H9 (cell line): ENCODE data around the gene LIMS3. TPM values are rescaled to one million over a fixed set of nuclear protein-coding genes. Genes with fewer than 3 reads are reported as not detected.
"Not testable (repeated sequence)": the region's sequence is repeated elsewhere in the genome, so short reads cannot be mapped to it uniquely, and the experiment has no call there.

Experiments
- DNase-seq: peaks from one replicate; pipeline ENCODE4 v3.0.0-alpha.2; 2017
- H2AFZ ChIP-seq: one replicate; pipeline ENCODE4 v1.6.1; 2013; ENCODE audit warnings: mild to moderate bottlenecking, low read length, control low read depth, moderate library complexity
- H2AK5ac ChIP-seq: 2 replicates; pipeline ENCODE4 v1.6.1; 2013; ENCODE audit warnings: low read length, control low read depth, mixed read lengths; ENCODE audit not compliant: insufficient read length
- H2BK120ac ChIP-seq: one replicate; pipeline ENCODE4 v1.6.1; 2013; ENCODE audit warnings: low read depth, mild to moderate bottlenecking, low read length, control low read depth, inconsistent platforms; ENCODE audit not compliant: poor library complexity, severe bottlenecking
- H2BK12ac ChIP-seq: 2 replicates; pipeline ENCODE4 v1.6.1; 2013; ENCODE audit warnings: low read length, control low read depth, mixed read lengths, low read depth; ENCODE audit not compliant: insufficient read length
- H2BK15ac ChIP-seq: 2 replicates; pipeline ENCODE4 v1.6.1; 2013; ENCODE audit warnings: low read depth, low read length, control low read depth
- H2BK20ac ChIP-seq: one replicate; pipeline ENCODE4 v1.6.1; 2013; ENCODE audit warnings: low read depth, mild to moderate bottlenecking, low read length, control low read depth, inconsistent platforms; ENCODE audit not compliant: poor library complexity, severe bottlenecking
- H2BK5ac ChIP-seq: 2 replicates; pipeline ENCODE4 v1.6.1; 2013; ENCODE audit warnings: low read length, control low read depth, mixed read lengths; ENCODE audit not compliant: insufficient read length
- H3K14ac ChIP-seq: 2 replicates; pipeline ENCODE4 v1.6.1; 2013; ENCODE audit warnings: low read length, control low read depth; ENCODE audit not compliant: insufficient read depth
- H3K18ac ChIP-seq: 2 replicates; pipeline ENCODE4 v1.6.1; 2013; ENCODE audit warnings: low read depth, mild to moderate bottlenecking, mixed read lengths, low read length, control low read depth; ENCODE audit not compliant: insufficient read length
- H3K23ac ChIP-seq: 2 replicates; pipeline ENCODE4 v1.6.1; 2013; ENCODE audit warnings: low read length, control low read depth, mixed read lengths, low read depth; ENCODE audit not compliant: insufficient read length
- H3K23me2 ChIP-seq: 2 replicates; pipeline ENCODE4 v1.6.1; 2013; ENCODE audit warnings: low read depth, mild to moderate bottlenecking, mixed read lengths, low read length, control low read depth; ENCODE audit not compliant: insufficient read length, poor library complexity, severe bottlenecking
- H3K27ac ChIP-seq: 2 replicates; pipeline ENCODE4 v1.5.1; 2013; ENCODE audit warnings: low read length, control low read depth, mixed read lengths, low read depth; ENCODE audit not compliant: insufficient read length
- H3K27me3 ChIP-seq: 2 replicates; pipeline ENCODE4 v1.6.1; 2013; ENCODE audit warnings: low read length, control low read depth, inconsistent platforms; ENCODE audit not compliant: insufficient read depth
- H3K4ac ChIP-seq: 2 replicates; pipeline ENCODE4 v1.6.1; 2013; ENCODE audit warnings: low read depth, mild to moderate bottlenecking, control low read depth, inconsistent platforms, low read length, moderate library complexity
- H3K4me1 ChIP-seq: 2 replicates; pipeline ENCODE4 v1.6.1; 2013; ENCODE audit warnings: low read length, control low read depth, inconsistent platforms; ENCODE audit not compliant: insufficient read depth
- H3K4me2 ChIP-seq: 2 replicates; pipeline ENCODE4 v1.6.1; 2013; ENCODE audit warnings: low read length, control low read depth, mixed read lengths; ENCODE audit not compliant: insufficient read length, insufficient read depth
- H3K56ac ChIP-seq: 2 replicates; pipeline ENCODE4 v1.6.1; 2013; ENCODE audit warnings: low read depth, mild to moderate bottlenecking, mixed read lengths, low read length, control low read depth; ENCODE audit not compliant: insufficient read length
- H3K79me1 ChIP-seq: 2 replicates; pipeline ENCODE4 v1.6.1; 2013; ENCODE audit warnings: low read depth, mild to moderate bottlenecking, moderate library complexity, low read length, control low read depth, inconsistent platforms; ENCODE audit not compliant: insufficient read depth, poor library complexity, severe bottlenecking
- H3K79me2 ChIP-seq: 2 replicates; pipeline ENCODE4 v1.6.1; 2013; ENCODE audit warnings: low read length, control low read depth, inconsistent platforms; ENCODE audit not compliant: insufficient read depth
- H3K9ac ChIP-seq: 2 replicates; pipeline ENCODE4 v1.6.1; 2013; ENCODE audit warnings: low read length, control low read depth, mixed read lengths; ENCODE audit not compliant: insufficient read length; ENCODE audit errors: extremely low read depth
- H3K9me3 ChIP-seq: one replicate; pipeline ENCODE4 v1.6.1; 2013; ENCODE audit warnings: low read depth, low read length, inconsistent platforms; ENCODE audit not compliant: control insufficient read depth
- H3T11ph ChIP-seq: one replicate; pipeline ENCODE4 v1.6.1; 2013; ENCODE audit warnings: mild to moderate bottlenecking, low read length, control low read depth, inconsistent platforms
- H4K20me1 ChIP-seq: one replicate; pipeline ENCODE4 v1.6.1; 2013; ENCODE audit not compliant: control insufficient read depth, insufficient read length, insufficient read depth
- H4K5ac ChIP-seq: 2 replicates; pipeline ENCODE4 v1.6.1; 2013; ENCODE audit warnings: low read depth, mild to moderate bottlenecking, mixed read lengths, low read length, control low read depth; ENCODE audit not compliant: insufficient read length
- H4K8ac ChIP-seq: replicated peaks from 2 replicates; pipeline ENCODE4 v1.6.1; 2013; ENCODE audit warnings: low read length, control low read depth, mixed read lengths, low read depth; ENCODE audit not compliant: insufficient read length
- H4K91ac ChIP-seq: 2 replicates; pipeline ENCODE4 v1.6.1; 2013; ENCODE audit warnings: low read depth, mild to moderate bottlenecking, moderate library complexity, mixed read lengths, low read length, control low read depth; ENCODE audit not compliant: insufficient read length
- H3K27ac Mint-ChIP-seq, 3 experiments: 2 replicates in 2 of 3; 3 replicates in 1 of 3; pipeline ENCODE4 v1.8.0; 2020 to 2021; ENCODE audit warnings: mixed read lengths in 3 of 3, mild to moderate bottlenecking in 1 of 3, moderate library complexity in 1 of 3
- H3K27me3 Mint-ChIP-seq: 2 replicates; pipeline ENCODE4 v1.8.0; 2021; ENCODE audit warnings: low read depth, mild to moderate bottlenecking, moderate library complexity, mixed read lengths
- H3K36me3 Mint-ChIP-seq, 3 experiments: 2 replicates in 2 of 3; 3 replicates in 1 of 3; pipeline ENCODE4 v1.8.0; 2020 to 2021; ENCODE audit warnings: low read depth in 3 of 3, mixed read lengths in 3 of 3; ENCODE audit not compliant: insufficient read depth in 1 of 3
- H3K4me1 Mint-ChIP-seq, 2 experiments: 2 replicates each; pipeline ENCODE4 v1.8.0; 2020; ENCODE audit warnings: mixed read lengths in 2 of 2
- H3K4me3 Mint-ChIP-seq, 2 experiments: 2 replicates in 1 of 2; 3 replicates in 1 of 2; pipeline ENCODE4 v1.8.0; 2020 to 2021; ENCODE audit warnings: mild to moderate bottlenecking in 2 of 2, mixed read lengths in 2 of 2, moderate library complexity in 1 of 2
- H3K9me3 Mint-ChIP-seq, 2 experiments: 2 replicates in 1 of 2; 3 replicates in 1 of 2; pipeline ENCODE4 v1.8.0; 2020; ENCODE audit warnings: mild to moderate bottlenecking in 2 of 2, mixed read lengths in 2 of 2, moderate library complexity in 1 of 2
- WGBS: extraction: QIAGEN DNeasy Blood & Tissue Kit; methylation state at CpG from one replicate; pipeline ENCODE4 v1.1.7; 2013; ENCODE audit warnings: missing lambda C conversion rate, low lambda C conversion rate, mixed read lengths; ENCODE audit not compliant: insufficient read length; ENCODE audit errors: extremely low coverage; 5-methylcytosine and 5-hydroxymethylcytosine counted together
- total RNA-seq: library from RNA; stranded (reverse); gene quantifications from 2 replicates; pipeline ENCODE4 v1.2.1, GENCODE V29; 2021

LIMS3 gene
- total RNA-seq, 1 experiment from 2014 or later: 0.46 TPM

- H3K4me1 Mint-ChIP-seq, H3K4me1 ChIP-seq, H2BK5ac ChIP-seq, H2AFZ ChIP-seq, H3K23ac ChIP-seq, H3K27me3 ChIP-seq, H3K9ac ChIP-seq, H3K4me2 ChIP-seq, H3K14ac ChIP-seq, H4K5ac ChIP-seq, H3K4me3 Mint-ChIP-seq, H3K36me3 Mint-ChIP-seq, H2BK12ac ChIP-seq, H3K9me3 ChIP-seq, H4K8ac ChIP-seq, H3K79me2 ChIP-seq, H4K20me1 ChIP-seq, H3K4ac ChIP-seq, H2BK15ac ChIP-seq, H3K9me3 Mint-ChIP-seq, H2BK120ac ChIP-seq, H3K27me3 Mint-ChIP-seq, DNase-seq, H3K56ac ChIP-seq, H3K18ac ChIP-seq, H3K79me1 ChIP-seq, H2BK20ac ChIP-seq, H3T11ph ChIP-seq, H4K91ac ChIP-seq, H2AK5ac ChIP-seq, H3K27ac ChIP-seq, H3K23me2 ChIP-seq, H3K27ac Mint-ChIP-seq: not testable (repeated sequence)
- WGBS: no CpG with 5 or more reads among the region's 4 CpGs
These were observed 29.3 kb downstream of the LIMS3 start for GRCh38 chr2:109927803-109928202.

GRCh38 chr2:109929222-109929621 lies 30.7 kb downstream of the LIMS3 start:
- H3K27me3 Mint-ChIP-seq, H3K27ac ChIP-seq, H4K91ac ChIP-seq, H3K79me1 ChIP-seq, H3K9me3 Mint-ChIP-seq, H3K4ac ChIP-seq, H3K4me1 ChIP-seq, H3K23me2 ChIP-seq, H3K9ac ChIP-seq, H2AK5ac ChIP-seq, H4K20me1 ChIP-seq, H3K56ac ChIP-seq, H2BK120ac ChIP-seq, H2BK20ac ChIP-seq, H2BK5ac ChIP-seq, H3K27me3 ChIP-seq, H3K23ac ChIP-seq, H3K4me3 Mint-ChIP-seq, H3K4me2 ChIP-seq, H2BK15ac ChIP-seq, H3K27ac Mint-ChIP-seq, H3K4me1 Mint-ChIP-seq, H2BK12ac ChIP-seq, H3K9me3 ChIP-seq, H2AFZ ChIP-seq, DNase-seq, H3K18ac ChIP-seq, H4K8ac ChIP-seq, H3T11ph ChIP-seq, H3K79me2 ChIP-seq, H3K14ac ChIP-seq, H3K36me3 Mint-ChIP-seq, H4K5ac ChIP-seq: not testable (repeated sequence)
- no CpG with 5 or more reads among the region's 1 CpG for WGBS
